GM19023 (cell line): Measurements from ENCODE around the gene SRRM3.
"Not testable (repeated sequence)": the region's sequence is repeated elsewhere in the genome, so short reads cannot be mapped to it uniquely, and the experiment has no call there.

ENCODE experiments used
- ATAC-seq: cut with Tn5 transposase; IDR thresholded peaks from one replicate; pipeline ENCODE4 v1.9.1; 2021; ENCODE audit warnings: mild to moderate bottlenecking, moderate library complexity; ENCODE audit not compliant: unreplicated experiment

SRRM3 gene

GRCh38 chr7:76261329-76261728 lies 59.6 kb downstream of the SRRM3 start:
- no peak for ATAC-seq

- no peak for ATAC-seq
Measured at GRCh38 chr7:76261931-76262330, 60.2 kb downstream of the SRRM3 start.

GRCh38 chr7:76262683-76263402 lies 61.1 kb downstream of the SRRM3 start:
- no peak for ATAC-seq

- ATAC-seq = no peak
Measured at GRCh38 chr7:76265299-76265698, 63.6 kb downstream of the SRRM3 start.

GRCh38 chr7:76267107-76267893 lies 65.6 kb downstream of the SRRM3 start:
- ATAC-seq = no peak

GRCh38 chr7:76267894-76268183 lies 66.1 kb downstream of the SRRM3 start:
- ATAC-seq = no peak

GRCh38 chr7:76268376-76268775 lies 66.7 kb downstream of the SRRM3 start:
- no peak for ATAC-seq

GRCh38 chr7:76269895-76270294 lies 68.2 kb downstream of the SRRM3 start:
- no peak for ATAC-seq

GRCh38 chr7:76271384-76271783 lies 69.7 kb downstream of the SRRM3 start:
- not testable (repeated sequence) for ATAC-seq

- no peak for ATAC-seq
Measured at GRCh38 chr7:76272142-76272541, 70.4 kb downstream of the SRRM3 start.

- ATAC-seq = no peak
Measured at GRCh38 chr7:76272851-76273497, 71.3 kb downstream of the SRRM3 start.

- no peak for ATAC-seq
Measured at GRCh38 chr7:76273503-76273902, 71.8 kb downstream of the SRRM3 start.

GRCh38 chr7:76278540-76278939 lies 76.8 kb downstream of the SRRM3 start:
- ATAC-seq = no peak

- no peak for ATAC-seq
Measured at GRCh38 chr7:76280408-76280807, 78.7 kb downstream of the SRRM3 start.

- ATAC-seq = no peak
Measured at GRCh38 chr7:76281006-76281705, 79.5 kb downstream of the SRRM3 start.

- ATAC-seq = no peak
Measured at GRCh38 chr7:76281706-76282343, 80.1 kb downstream of the SRRM3 start.

- no peak for ATAC-seq
Measured at GRCh38 chr7:76282344-76283253, 80.9 kb downstream of the SRRM3 start.

GRCh38 chr7:76283254-76284159 lies 81.8 kb downstream of the SRRM3 start:
- ATAC-seq = no peak
